Measurements from ENCODE around the gene ALOXE3. TPM values are rescaled to one million over a fixed set of nuclear protein-coding genes. Genes with fewer than 3 reads are reported as not detected.

Gene ALOXE3
- total RNA-seq, 2 donors from 2014 or later = not detected

DNA sequence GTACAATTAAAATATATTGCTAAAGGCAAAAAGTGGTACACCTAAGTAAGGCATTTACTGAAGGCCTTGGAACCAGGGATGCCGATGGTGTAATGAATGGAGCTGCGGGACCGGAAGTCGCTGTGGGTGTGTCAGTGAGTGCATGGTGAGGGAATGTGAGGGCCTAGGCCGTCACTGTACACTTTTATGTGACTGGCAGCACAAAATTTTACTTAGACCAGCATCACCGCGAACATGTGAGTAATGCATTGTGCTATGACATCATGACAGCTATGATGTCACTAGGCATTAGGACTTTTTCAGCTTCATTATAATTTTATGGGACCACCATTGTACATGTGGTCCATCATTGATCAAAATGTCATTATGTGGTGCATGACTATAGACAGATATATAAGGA lies 64.7 kb downstream of the ALOXE3 start:
- no peaks in the 10 kb centered on the region for H3K9me3 Mint-ChIP-seq
- H3K4me3 Mint-ChIP-seq = no peak overlapping the region
- ATAC-seq = no peak
- no peaks in the 10 kb centered on the region for H3K36me3 Mint-ChIP-seq
- peaks cover 0 to 1% of the 10 kb centered on the region in 2 donors for H3K27me3 Mint-ChIP-seq
- H3K4me1 Mint-ChIP-seq (ENCODE audit: low read depth in 2 of 2) = peaks cover 26% of the 10 kb centered on the region in 2 donors
- peak; percentile 32 for DNase-seq (ENCODE audit: low spot score)
- peak overlapping the region in 1 of 2 donors; percentile 60 for H3K27ac Mint-ChIP-seq

DNA sequence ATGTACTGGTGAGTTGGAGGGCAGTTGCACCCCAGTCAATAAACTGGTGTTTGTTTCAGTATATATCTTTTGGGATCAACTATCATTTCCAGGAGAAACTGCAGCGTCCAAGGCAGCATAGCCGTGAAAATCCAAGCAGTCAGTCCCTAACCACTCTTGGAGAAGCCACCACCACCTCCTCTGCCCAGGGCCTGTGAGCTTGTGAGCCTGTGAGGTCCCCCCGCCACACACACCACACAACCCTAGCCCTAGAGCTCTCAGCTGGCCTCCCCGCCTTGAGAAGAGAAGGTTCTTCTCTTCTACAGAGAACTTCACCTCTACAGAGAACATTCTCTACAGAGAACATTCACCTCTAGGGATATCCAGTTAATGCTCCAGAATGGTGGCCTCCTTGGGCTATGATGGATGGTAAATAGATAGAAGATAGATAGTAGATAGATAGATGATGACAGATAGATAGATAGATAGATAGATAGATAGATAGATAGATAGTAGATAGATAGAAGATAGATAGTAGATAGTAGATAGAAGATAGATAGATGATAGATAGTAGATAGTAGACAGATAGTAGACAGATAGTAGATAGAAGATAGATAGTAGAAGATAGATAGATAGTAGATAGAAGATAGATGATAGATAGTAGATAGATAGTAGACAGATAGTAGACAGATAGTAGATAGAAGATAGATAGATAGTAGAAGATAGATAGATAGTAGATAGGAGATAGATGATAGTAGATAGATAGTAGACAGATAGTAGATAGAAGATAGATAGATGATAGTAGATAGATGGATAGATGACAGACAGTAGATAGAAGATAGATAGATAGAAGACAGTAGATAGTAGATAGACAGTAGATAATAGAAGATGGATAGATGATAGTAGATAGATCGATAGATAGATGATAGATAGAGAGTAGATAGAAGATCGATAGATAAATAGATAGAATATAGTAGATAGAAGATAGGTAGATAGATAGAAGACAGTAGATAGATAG lies 65.8 kb downstream of the ALOXE3 start:
- ATAC-seq = no peak
- Mint-ChIP-seq H3K27me3 (no peaks in the 10 kb centered on the region), H3K27ac (no peak overlapping the region), H3K4me1 (ENCODE audit: low read depth in 2 of 2) (peaks cover 22 to 24% of the 10 kb centered on the region in 2 donors), H3K36me3 (no peaks in the 10 kb centered on the region), H3K9me3 (no peaks in the 10 kb centered on the region), H3K4me3 (no peak overlapping the region)
- peak; percentile 44 for DNase-seq (ENCODE audit: low spot score)

DNA sequence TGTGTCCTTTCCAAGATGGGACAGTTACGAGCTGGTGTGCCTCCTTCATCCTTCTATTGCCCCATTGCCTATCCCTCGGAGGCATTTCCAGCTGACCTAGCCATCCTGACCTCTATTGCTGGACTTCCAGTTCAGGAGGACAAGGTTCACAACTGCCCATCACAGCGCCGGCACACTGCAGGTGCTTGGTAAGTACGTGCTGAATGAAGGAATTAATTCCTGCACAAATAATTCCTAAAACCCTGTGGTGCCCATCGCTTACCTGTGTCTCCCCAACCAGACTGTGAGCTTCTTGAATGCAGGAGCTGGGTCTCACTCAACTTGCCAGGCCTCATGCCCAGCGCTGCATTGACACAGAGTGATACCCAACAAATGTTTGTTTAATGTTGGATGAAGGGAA lies 66.5 kb downstream of the ALOXE3 start:
- ATAC-seq (no peak), DNase-seq (ENCODE audit: low spot score) (peak; percentile 5)
- peaks cover 15 to 17% of the 10 kb centered on the region in 2 donors for H3K4me1 Mint-ChIP-seq (ENCODE audit: low read depth in 2 of 2)
- H3K9me3 Mint-ChIP-seq = no peaks in the 10 kb centered on the region
- no peak overlapping the region for H3K27ac Mint-ChIP-seq
- H3K36me3 Mint-ChIP-seq = no peaks in the 10 kb centered on the region
- H3K27me3 Mint-ChIP-seq = no peaks in the 10 kb centered on the region
- no peak overlapping the region for H3K4me3 Mint-ChIP-seq

DNA sequence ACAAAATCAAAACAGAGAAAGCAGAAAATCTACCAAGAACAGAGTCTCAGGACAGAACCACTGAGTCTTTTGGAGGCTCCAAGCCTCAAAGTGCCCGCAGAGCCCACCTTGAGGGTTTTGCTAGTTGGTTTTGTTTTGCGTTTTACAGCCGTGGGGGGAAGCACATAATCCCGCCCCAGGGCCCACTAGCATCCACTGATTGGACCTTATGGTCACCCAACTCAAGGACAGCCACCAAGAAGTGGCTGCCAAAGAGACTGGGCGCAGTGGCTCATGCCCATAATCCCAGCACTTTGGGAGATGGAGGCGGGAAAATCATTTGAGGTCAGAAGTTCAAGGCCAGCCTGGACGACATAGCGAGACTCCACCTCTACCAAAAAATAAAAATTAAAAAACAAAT lies 69.6 kb downstream of the ALOXE3 start:
- ATAC-seq (no peak), DNase-seq (ENCODE audit: low spot score) (peak; percentile 54)
- Mint-ChIP-seq H3K36me3 (no peaks in the 10 kb centered on the region), H3K27ac (no peak overlapping the region), H3K4me1 (ENCODE audit: low read depth in 2 of 2) (no peaks in the 10 kb centered on the region), H3K27me3 (no peaks in the 10 kb centered on the region), H3K9me3 (no peaks in the 10 kb centered on the region), H3K4me3 (no peak overlapping the region)

DNA sequence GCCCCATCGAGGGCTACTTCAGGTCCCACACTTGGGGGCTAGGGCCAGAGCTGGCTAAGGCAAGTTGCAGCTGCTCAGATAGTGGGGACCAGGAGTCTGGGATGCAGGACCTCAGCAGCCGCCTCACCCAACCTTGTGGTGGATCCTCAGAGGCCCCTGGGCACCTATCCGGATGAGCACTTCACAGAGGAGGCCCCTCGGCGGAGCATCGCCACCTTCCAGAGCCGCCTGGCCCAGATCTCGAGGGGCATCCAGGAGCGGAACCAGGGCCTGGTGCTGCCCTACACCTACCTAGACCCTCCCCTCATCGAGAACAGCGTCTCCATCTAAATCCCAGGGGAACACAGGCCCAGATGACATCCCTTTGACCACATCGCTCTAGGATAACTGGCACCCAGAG lies 70.1 kb downstream of the ALOXE3 start:
- H3K27ac Mint-ChIP-seq = no peak overlapping the region
- H3K9me3 Mint-ChIP-seq = no peaks in the 10 kb centered on the region
- H3K27me3 Mint-ChIP-seq = no peaks in the 10 kb centered on the region
- no peak overlapping the region for H3K4me3 Mint-ChIP-seq
- ATAC-seq (no peak), DNase-seq (ENCODE audit: low spot score) (peak; percentile 29)
- peaks cover 0 to 2% of the 10 kb centered on the region in 2 donors for H3K4me1 Mint-ChIP-seq (ENCODE audit: low read depth in 2 of 2)
- no peaks in the 10 kb centered on the region for H3K36me3 Mint-ChIP-seq

DNA sequence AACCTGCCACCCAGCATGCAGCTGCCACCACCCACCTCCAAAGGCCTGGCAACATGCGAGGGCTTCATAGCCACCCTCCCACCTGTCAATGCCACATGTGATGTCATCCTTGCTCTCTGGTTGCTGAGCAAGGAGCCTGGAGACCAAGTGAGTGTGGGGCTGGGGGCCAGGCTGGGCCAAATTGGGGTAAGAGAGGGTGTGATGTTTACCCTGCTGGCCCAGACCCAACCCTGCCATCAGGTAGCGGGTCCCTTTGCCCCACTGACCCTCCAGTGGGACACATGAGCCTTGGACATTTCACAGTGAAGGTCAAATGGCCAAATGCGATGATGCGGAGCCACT lies 70.6 kb downstream of the ALOXE3 start:
- peak; percentile 42 for DNase-seq (ENCODE audit: low spot score)
- no peak for ATAC-seq
- Mint-ChIP-seq H3K9me3 (no peaks in the 10 kb centered on the region), H3K27ac (no peak overlapping the region), H3K36me3 (no peaks in the 10 kb centered on the region), H3K27me3 (no peaks in the 10 kb centered on the region), H3K4me3 (no peak overlapping the region), H3K4me1 (ENCODE audit: low read depth in 2 of 2) (peaks cover 0 to 4% of the 10 kb centered on the region in 2 donors)

DNA sequence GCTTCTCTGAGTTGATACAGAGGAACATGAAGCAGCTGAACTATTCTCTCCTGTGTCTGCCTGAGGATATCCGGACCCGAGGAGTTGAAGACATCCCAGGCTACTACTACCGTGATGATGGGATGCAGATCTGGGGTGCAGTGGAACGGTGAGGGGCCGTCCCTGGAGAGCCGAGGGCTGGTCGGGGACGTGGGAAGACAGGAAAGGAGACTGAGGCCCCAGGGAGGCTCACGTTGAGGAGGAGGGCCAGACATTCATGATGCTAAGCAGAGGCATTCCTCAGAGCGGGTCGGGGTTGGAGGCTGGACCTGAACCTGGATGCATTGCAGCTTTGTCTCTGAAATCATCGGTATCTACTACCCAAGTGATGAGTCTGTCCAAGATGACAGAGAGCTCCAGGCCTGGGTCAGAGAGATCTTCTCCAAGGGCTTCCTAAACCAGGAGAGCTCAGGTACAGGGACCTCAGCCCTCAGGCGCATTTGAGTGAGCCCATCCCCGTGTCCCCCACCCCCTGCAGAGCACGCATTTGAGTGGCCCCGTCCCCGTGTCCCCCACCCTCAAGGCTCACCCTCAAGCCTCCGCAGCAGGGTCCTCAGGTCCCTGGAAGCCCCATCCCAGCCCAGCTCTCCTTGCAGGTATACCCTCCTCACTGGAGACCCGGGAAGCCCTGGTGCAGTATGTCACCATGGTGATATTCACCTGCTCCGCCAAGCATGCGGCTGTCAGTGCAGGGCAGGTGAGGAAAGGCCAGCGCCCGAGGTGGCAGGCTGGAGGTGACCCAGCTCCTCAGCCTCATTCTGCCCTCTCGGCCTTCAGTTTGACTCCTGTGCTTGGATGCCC lies 71.2 kb downstream of the ALOXE3 start:
- H3K4me1 Mint-ChIP-seq (ENCODE audit: low read depth in 2 of 2) = peaks cover 0 to 4% of the 10 kb centered on the region in 2 donors
- no peaks in the 10 kb centered on the region for H3K36me3 Mint-ChIP-seq
- H3K4me3 Mint-ChIP-seq = no peak overlapping the region
- no peaks in the 10 kb centered on the region for H3K27me3 Mint-ChIP-seq
- ATAC-seq (no peak), DNase-seq (ENCODE audit: low spot score) (peak; percentile 49)
- H3K27ac Mint-ChIP-seq = no peak overlapping the region
- H3K9me3 Mint-ChIP-seq = no peaks in the 10 kb centered on the region

DNA sequence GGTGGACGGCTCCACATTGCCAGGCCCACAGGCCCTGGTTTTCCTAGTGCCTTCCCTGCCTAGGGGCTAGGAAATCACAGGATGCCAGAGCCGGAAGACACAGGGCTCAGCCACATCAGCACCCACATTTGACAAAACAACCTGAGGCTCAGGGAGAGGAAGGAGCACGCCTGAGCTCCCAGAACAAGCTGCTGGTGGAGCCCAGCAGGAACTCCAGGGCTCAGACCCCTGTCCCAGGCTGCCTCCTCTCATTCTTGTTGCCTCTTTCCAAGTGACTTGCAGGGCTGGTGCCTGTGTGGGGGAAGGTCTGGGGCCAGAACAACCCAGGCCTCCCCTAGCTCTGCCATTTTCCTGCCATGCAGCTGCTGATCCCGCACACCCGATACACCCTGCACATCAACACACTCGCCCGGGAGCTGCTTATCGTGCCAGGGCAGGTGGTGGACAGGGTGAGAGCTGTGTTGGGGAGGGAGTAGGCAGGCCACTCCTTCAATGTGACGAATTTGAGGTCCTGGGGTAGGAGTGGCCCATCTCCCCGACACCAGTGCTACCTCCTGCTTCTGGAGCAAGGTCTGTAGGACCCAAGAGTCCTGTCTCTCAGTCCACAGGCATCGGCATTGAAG lies 71.9 kb downstream of the ALOXE3 start:
- H3K27me3 Mint-ChIP-seq = peaks cover 0 to under 1% of the 10 kb centered on the region in 2 donors
- H3K36me3 Mint-ChIP-seq = no peaks in the 10 kb centered on the region
- DNase-seq (ENCODE audit: low spot score) (no peak), ATAC-seq (no peak)
- H3K4me3 Mint-ChIP-seq = no peak overlapping the region
- no peak overlapping the region for H3K27ac Mint-ChIP-seq
- no peaks in the 10 kb centered on the region for H3K9me3 Mint-ChIP-seq
- H3K4me1 Mint-ChIP-seq (ENCODE audit: low read depth in 2 of 2) = peaks cover 0 to 5% of the 10 kb centered on the region in 2 donors

Other genes with a start within 250 kb of the ALOXE3 start
- gene CHD3, start 229.7 kb downstream of the ALOXE3 start, total RNA-seq = 100 to 1,000 TPM; 106 to 192 TPM
- gene RNF227, start 202.2 kb downstream of the ALOXE3 start, total RNA-seq = 1 to 10 TPM; 2.5 to 4.7 TPM
- 10 to 100 TPM in 1 of 2 donors, 1 to 10 TPM in 1; 8.9 to 14.6 TPM for gene KCNAB3, start 188.7 kb downstream of the ALOXE3 start, total RNA-seq
- gene TRAPPC1, start 186.6 kb downstream of the ALOXE3 start, total RNA-seq = 100 to 1,000 TPM; 162 to 217 TPM
- gene CNTROB, start 186.3 kb downstream of the ALOXE3 start, total RNA-seq = 10 to 100 TPM; 32.6 to 74.6 TPM
- gene GUCY2D, start 115.9 kb downstream of the ALOXE3 start, total RNA-seq = not detected
- not detected for gene ALOX15B, start 79.5 kb downstream of the ALOXE3 start, total RNA-seq
- under 1 TPM in 1 of 2 donors, not detected in 1; 0.62 TPM for gene ALOX12B, start 30.8 kb downstream of the ALOXE3 start, total RNA-seq
- gene HES7, start 5.6 kb upstream of the ALOXE3 start, total RNA-seq = not detected
- gene PER1, start 33.9 kb upstream of the ALOXE3 start, total RNA-seq = 10 to 100 TPM; 16.9 to 42.7 TPM
- gene VAMP2, start 44.4 kb upstream of the ALOXE3 start, total RNA-seq = 10 to 100 TPM; 54.6 to 73.0 TPM
- 10 to 100 TPM; 31.5 to 43.5 TPM for gene TMEM107, start 57.9 kb upstream of the ALOXE3 start, total RNA-seq
- 10 to 100 TPM; 10.4 to 11.6 TPM for gene BORCS6, start 71.7 kb upstream of the ALOXE3 start, total RNA-seq
- gene AURKB, start 92.1 kb upstream of the ALOXE3 start, total RNA-seq = 100 to 1,000 TPM in 1 of 2 donors, 10 to 100 TPM in 1; 90.2 to 199 TPM
- gene CTC1, start 129.5 kb upstream of the ALOXE3 start, total RNA-seq = 100 to 1,000 TPM in 1 of 2 donors, 10 to 100 TPM in 1; 79.6 to 110 TPM
- 100 to 1,000 TPM in 1 of 2 donors, 10 to 100 TPM in 1; 77.1 to 257 TPM for gene PFAS, start 130.8 kb upstream of the ALOXE3 start, total RNA-seq
- gene RANGRF, start 170.2 kb upstream of the ALOXE3 start, total RNA-seq = 10 to 100 TPM; 46.9 to 62.8 TPM
- gene SLC25A35, start 176.9 kb upstream of the ALOXE3 start, total RNA-seq = 1 to 10 TPM; 4.4 to 5.2 TPM
- not detected for gene ARHGEF15, start 191.7 kb upstream of the ALOXE3 start, total RNA-seq
- gene ODF4, start 221.3 kb upstream of the ALOXE3 start, total RNA-seq = not detected

All from natural killer cell treated with Interleukin-12 subunit alpha and Interleukin-12 subunit beta and Interleukin-15 and Interleukin-18, amount 100 ng/mL, for 72 hours (primary cell).